Posterior vena cava (tissue), 2 donors: ENCODE data around the gene EBPL. TPM values are rescaled to one million over a fixed set of nuclear protein-coding genes. Genes with fewer than 3 reads are reported as not detected.
"Not testable (repeated sequence)": the region's sequence is repeated elsewhere in the genome, so short reads cannot be mapped to it uniquely, and the experiment has no call there.

Experiments used
- DNase-seq: peaks from one replicate; pipeline ENCODE4 v3.0.0-alpha.2; 2020; ENCODE audit warnings: low spot score
- intact Hi-C, 2 donors: fragments of 100-400 bp; cut with DNase I; formaldehyde crosslinking; loops; one replicate each; pipeline versions ENCODE4 v1.14.1 to v1.14.2; 2022 to 2023
- long read RNA-seq, 2 donors: library from polyadenylated mRNA; unstranded; transcript quantifications; one replicate each; pipeline ENCODE4 v2.0.0, GENCODE V29; 2020 to 2021
- total RNA-seq, 2 donors: library from RNA; stranded (reverse); fragmentation: NEBNext Ultra II Directional; extraction: Animal tissue kit (Norgen Biotek cat#: 25700); gene quantifications; one replicate each; pipeline ENCODE4 v1.2.1, GENCODE V29; 2021
- donor health status: DM: yes; HTN: yes; CAD: no.
- donor health status: DM: yes; HTN: yes; CAD: no.

EBPL gene
- 10 to 100 TPM; 20.1 to 23.8 TPM for total RNA-seq
- long read RNA-seq, donor 1, partial matches to known transcripts: 0 of 6 reads
- long read RNA-seq, donor 1, other reads (novel, unspliced or antisense): 0 of 6 reads
- long read RNA-seq, donor 2, partial matches to known transcripts: 0 of 2 reads
- long read RNA-seq, donor 2, other reads (novel, unspliced or antisense): 0 of 2 reads

GRCh38 chr13:49690995-49691784, at the start of gene EBPL:
Gene EBPL, minus strand, starts transcription at chr13:49691486. Its CDS starts 62 bp downstream, at chr13:49691424.
- peak; percentile 97 for DNase-seq

DNA sequence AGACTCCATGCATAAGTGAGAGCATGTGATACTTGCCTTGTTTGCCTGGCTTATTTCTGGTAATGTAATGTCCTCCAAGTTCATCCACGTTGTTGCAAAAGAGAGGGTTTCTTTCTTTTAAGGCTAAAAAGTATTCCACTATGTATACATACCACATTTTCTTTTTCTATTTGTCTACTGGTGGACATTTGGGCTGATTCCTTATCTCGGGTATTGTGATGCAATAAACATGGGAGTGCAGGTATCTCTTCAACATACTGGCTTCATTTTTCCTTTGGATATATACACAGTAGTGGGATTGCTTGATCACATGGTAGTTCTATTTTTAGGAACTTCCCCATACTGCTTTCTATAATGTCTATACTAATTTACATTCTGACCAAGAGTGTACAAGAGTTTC, 49.6 kb upstream of the EBPL start:
- intact Hi-C loops: no loop called here
- DNase-seq: no peak

More at GRCh38 chr13:49690995-49691784, at the start of gene EBPL:
- intact Hi-C loops: loop anchor here in 1 of 2 donors (2.0 kb wide), 1 partner anchor 98 kb away; no protein-coding TSS in a partner anchor

DNA sequence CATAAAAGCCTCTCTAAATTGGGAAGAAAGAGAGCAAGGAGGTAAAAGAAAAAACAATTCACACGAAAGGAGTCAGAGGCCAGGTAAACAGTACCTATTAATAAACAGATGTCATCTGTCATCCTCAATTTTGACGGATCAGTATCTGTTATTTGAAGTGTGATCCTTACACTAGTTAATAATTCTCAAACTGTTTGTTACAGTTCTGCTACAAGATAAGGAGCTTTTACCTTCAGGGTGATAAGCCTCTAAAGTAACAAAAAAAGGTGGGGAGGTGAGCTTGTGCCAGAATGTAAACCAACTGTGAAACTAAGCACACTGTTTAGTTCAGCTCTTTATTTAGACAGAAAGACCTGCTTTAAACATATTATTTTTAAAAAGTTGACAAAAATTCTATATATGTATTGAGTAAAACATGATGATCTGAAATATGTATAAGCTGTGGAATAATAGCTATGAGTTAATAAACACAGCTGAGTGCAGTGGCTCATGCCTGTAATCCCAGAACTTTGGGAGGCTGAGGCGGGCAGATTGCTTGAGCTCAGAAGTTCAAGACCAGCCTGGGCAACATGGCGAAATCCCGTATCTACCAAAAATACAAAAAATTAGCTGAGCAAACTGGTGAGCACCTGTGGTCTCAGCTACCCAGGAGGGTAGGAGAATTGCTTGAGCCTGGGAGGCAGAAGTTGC, 48.4 kb upstream of the EBPL start:
- intact Hi-C loops: no loop called here

DNA sequence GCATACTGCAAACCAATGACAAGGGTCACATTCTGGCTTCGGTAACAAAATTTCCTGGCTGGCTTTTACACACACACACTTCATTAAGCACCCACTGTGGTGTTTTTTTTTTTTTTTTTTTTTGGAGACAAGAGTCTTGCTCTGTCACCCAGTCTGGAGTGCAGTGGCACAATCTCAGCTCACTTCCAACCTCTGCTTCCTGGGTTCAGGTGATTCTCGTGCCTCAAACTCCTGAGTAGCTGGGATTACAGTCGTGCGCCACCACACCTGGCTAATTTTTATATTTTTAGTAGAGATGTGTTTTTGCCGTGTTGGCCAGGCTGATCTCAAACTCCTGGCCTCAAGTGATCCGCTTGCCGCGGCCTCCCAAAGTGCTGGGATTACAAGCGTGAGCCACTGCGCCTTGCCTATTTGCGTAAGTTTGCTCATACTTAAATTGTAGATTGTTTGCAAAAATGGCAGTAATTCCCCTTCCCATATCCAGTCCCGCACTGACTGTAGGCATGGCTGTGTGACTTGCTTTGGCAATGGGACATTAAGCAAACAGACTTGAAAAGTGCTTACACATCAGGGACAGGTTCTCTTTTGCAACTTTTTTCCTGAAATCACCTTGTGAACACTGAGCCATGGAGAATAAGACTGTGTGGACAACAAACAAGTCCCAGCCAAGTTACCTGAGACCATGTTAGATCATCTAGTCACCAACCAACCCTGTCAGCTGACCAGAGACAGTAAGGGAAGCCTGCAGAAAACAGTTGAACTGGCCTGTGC, 42.1 kb upstream of the EBPL start:
- no peak for DNase-seq
- intact Hi-C loops: no loop called here

More for the DNA sequence above, 48.4 kb upstream of the EBPL start:
- no peak for DNase-seq

GRCh38 chr13:49731766-49732165, 40.5 kb upstream of the EBPL start:
- intact Hi-C loops: no loop called here
- DNase-seq: no peak

DNA sequence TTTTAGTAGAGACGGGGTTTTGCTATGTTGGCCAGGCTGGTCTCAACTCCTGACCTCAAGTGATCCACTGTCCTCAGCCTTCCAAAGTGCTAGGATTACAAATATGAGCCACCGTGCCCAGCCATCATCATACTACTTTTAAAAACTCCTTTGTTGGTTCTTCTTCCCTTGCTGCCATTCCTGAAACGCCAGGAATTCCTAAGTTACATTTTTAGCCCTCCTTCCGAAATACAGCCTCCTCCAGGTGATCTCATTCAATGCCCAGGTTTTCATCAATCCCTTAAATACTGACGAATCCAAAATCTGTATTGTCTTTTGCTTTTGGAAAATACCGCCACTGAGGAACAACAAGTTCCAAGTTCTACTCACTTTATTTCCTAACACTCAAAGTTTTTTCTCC, 25.3 kb upstream of the EBPL start:
- no peak for DNase-seq
- intact Hi-C loops: no loop called here

DNA sequence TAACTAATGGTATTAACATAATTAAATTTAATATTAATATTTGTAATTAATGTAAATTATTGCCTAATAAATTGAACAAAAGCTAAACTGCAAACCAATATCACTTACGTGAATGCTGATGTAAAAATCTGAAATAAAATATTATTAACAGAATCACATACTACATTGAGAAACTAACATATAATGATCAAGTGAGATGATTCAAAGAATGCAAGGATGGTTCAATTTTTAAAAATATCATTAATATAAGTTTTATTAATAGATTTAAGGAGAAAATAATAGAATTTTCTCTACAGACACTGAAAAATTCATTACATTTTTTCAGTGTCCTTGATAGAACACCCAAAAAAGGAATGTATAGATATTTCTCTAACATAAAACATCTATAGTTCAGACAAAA, 23.5 kb upstream of the EBPL start:
- no peak for DNase-seq
- intact Hi-C loops: no loop called here

GRCh38 chr13:49711218-49711863, 20.1 kb upstream of the EBPL start:
- intact Hi-C loops: loop anchor here in 1 of 2 donors (1.0 kb wide), 1 partner anchor 39 kb away; no protein-coding TSS in a partner anchor
- no peak for DNase-seq

DNA sequence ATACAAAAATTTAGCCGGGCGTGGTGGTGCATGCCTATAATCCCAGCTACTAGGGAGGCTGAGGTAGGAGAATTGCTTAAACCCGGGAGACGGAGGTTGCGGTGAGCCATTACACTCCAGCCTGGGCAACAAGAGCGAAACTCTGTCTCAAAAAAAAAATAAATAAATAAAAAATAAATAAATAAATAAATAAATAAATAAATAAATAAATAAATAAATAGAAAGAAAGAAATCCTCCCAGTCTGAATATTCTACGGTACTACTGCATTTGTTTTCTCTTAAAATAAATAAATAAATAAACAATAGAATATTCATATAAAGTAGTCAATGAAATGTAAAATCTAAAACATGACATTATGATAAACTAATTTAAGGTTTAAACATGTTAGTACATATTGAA, 13.0 kb upstream of the EBPL start:
- intact Hi-C loops, DNase-seq: not testable (repeated sequence)

- DNase-seq: no peak
- intact Hi-C loops: no loop called here
Measured at GRCh38 chr13:49701491-49701890, 10.2 kb upstream of the EBPL start.

- intact Hi-C loops: no loop called here
- DNase-seq: no peak
Measured at GRCh38 chr13:49697468-49697867, 6.2 kb upstream of the EBPL start.

GRCh38 chr13:49694446-49694845, 3.2 kb upstream of the EBPL start:
- intact Hi-C loops: no loop called here
- DNase-seq: no peak

DNA sequence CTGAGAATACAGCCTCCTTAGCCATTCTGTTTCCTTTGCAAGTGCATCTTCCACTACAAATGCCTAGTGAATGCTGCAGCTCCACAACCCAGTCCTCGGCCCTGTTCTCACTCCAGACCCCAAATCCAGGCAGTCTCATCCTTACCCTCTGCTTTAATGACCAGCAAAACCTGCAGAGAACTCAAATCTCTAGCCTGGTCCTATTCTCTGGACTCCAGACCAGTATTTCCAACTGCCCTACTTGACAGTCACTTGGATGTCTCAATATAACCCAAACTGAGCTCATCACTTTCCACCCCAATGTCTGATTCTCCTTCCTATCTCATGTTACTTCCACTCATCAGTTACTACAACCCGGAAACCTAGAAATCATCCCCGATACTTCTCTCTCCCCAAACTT, 2.6 kb upstream of the EBPL start:
- intact Hi-C loops: no loop called here
- no peak for DNase-seq

GRCh38 chr13:49693191-49693733, 2.0 kb upstream of the EBPL start:
- intact Hi-C loops: no loop called here

GRCh38 chr13:49690133-49690994, 922 bp downstream of the EBPL start:
- intact Hi-C loops: loop anchor here in 1 of 2 donors (2.0 kb wide), 1 partner anchor 98 kb away; no protein-coding TSS in a partner anchor
- DNase-seq: no peak

More at GRCh38 chr13:49693191-49693733, 2.0 kb upstream of the EBPL start:
- DNase-seq: no peak

- DNase-seq: no peak
- intact Hi-C loops: no loop called here
Measured at GRCh38 chr13:49683489-49683888, 7.8 kb downstream of the EBPL start.

DNA sequence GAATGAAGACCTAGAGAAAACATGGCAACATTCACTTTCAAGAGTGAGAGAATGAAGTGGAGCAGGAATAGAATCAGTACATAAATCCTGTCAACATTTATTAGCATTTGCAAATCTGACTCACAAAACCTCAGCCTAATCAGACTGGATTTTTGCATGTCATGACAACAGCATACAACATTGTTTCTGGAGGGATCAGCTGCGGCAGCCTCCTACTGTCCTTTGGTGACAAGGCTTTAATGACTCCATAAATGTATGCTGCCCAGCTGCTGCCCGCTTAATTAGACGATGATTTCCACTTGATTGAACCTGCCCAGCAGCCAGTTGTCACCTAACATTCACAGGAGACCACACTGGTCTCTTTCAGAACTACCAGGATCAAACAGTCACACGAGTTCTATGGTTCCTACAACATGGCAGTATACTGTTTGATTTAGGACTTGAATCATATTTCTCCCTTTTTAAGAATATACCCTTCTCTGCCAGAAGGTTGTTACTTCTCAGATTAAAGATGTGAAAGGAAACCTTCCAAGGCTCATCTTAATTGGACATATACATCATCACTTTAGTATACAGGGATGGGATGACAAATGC, 9.3 kb downstream of the EBPL start:
- intact Hi-C loops: no loop called here
- DNase-seq: no peak
